B cell (primary cell): Measurements from ENCODE around the gene CEPT1.

Experiments
- EZH2 ChIP-seq: IDR thresholded peaks from 2 replicates; pipeline ENCODE4 v1.6.1; 2012; ENCODE audit warnings: borderline replicate concordance, low read depth, mild to moderate bottlenecking, moderate library complexity, low read length; ENCODE audit not compliant: insufficient read depth, poor library complexity, severe bottlenecking
- TF ChIP-seq, protein P1 (sequence below): fragments of 200-600 bp; IDR thresholded peaks from one replicate; pipeline ENCODE4 v1.8.0; 2022; ENCODE audit warnings: antibody characterized with exemption, mild to moderate bottlenecking

DNA sequence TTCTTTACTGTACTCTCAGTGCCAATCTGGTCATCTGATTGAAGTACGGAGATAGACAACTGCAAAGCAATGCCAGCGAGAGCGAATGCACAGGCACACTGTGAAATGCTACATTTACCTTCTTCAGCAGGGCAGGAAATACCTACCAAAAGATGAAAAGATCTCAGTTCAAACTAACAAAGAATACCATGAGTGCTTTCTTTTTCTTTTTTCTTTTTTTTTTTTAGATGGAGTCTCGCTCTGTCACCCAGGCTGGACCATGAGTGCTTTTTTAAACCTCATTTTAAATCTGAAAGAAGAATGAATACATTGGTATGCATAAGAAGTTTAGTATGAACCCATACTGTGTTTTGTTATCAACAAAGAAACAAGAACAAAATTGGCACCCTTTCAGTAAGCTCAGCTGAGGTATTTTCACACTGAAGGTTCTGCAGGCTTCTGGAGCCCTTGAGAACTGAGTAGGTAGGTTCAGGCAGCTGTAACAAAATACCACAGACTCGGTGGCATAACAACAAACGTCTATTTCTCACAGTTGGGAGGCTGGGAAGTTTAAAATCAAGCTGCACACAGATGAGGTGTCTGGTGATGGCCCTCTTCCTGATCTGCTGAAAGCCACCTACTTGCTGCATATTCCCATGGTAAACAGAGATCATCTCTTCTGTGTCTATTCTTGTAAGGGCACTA lies 85.8 kb downstream of the CEPT1 start:
- TF ChIP-seq, protein P1, sequence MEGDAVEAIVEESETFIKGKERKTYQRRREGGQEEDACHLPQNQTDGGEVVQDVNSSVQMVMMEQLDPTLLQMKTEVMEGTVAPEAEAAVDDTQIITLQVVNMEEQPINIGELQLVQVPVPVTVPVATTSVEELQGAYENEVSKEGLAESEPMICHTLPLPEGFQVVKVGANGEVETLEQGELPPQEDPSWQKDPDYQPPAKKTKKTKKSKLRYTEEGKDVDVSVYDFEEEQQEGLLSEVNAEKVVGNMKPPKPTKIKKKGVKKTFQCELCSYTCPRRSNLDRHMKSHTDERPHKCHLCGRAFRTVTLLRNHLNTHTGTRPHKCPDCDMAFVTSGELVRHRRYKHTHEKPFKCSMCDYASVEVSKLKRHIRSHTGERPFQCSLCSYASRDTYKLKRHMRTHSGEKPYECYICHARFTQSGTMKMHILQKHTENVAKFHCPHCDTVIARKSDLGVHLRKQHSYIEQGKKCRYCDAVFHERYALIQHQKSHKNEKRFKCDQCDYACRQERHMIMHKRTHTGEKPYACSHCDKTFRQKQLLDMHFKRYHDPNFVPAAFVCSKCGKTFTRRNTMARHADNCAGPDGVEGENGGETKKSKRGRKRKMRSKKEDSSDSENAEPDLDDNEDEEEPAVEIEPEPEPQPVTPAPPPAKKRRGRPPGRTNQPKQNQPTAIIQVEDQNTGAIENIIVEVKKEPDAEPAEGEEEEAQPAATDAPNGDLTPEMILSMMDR: no peak
- no peak for TF ChIP-seq EZH2
